ENCODE data around the gene EPHB1.

Gene EPHB1

GRCh38 chr3:135076341-135076740 lies 281.3 kb downstream of the EPHB1 start:
- no peak for DNase-seq (ENCODE audit: low read depth in 4 of 4, low spot score in 1 of 4)

GRCh38 chr3:135077186-135077585 lies 282.1 kb downstream of the EPHB1 start:
- no peak for DNase-seq (ENCODE audit: low read depth in 4 of 4, low spot score in 1 of 4)

GRCh38 chr3:135078283-135078682 lies 283.2 kb downstream of the EPHB1 start:
- DNase-seq (ENCODE audit: low read depth in 4 of 4, low spot score in 1 of 4): no peak

GRCh38 chr3:135079095-135079494 lies 284.0 kb downstream of the EPHB1 start:
- no peak for DNase-seq (ENCODE audit: low read depth in 4 of 4, low spot score in 1 of 4)

GRCh38 chr3:135081451-135081850 lies 286.4 kb downstream of the EPHB1 start:
- DNase-seq (ENCODE audit: low read depth in 4 of 4, low spot score in 1 of 4): no peak

GRCh38 chr3:135081856-135082434 lies 286.9 kb downstream of the EPHB1 start:
- DNase-seq (ENCODE audit: low read depth in 4 of 4, low spot score in 1 of 4): no peak

- no peak for DNase-seq (ENCODE audit: low read depth in 4 of 4, low spot score in 1 of 4)
Observed at GRCh38 chr3:135082706-135083105, 287.6 kb downstream of the EPHB1 start.

- no peak for DNase-seq (ENCODE audit: low read depth in 4 of 4, low spot score in 1 of 4)
Observed at GRCh38 chr3:135083179-135083578, 288.1 kb downstream of the EPHB1 start.

GRCh38 chr3:135083756-135084155 lies 288.7 kb downstream of the EPHB1 start:
- no peak for DNase-seq (ENCODE audit: low read depth in 4 of 4, low spot score in 1 of 4)

- DNase-seq (ENCODE audit: low read depth in 4 of 4, low spot score in 1 of 4): no peak
Observed at GRCh38 chr3:135084405-135084804, 289.3 kb downstream of the EPHB1 start.

GRCh38 chr3:135084976-135085375 lies 289.9 kb downstream of the EPHB1 start:
- no peak for DNase-seq (ENCODE audit: low read depth in 4 of 4, low spot score in 1 of 4)

GRCh38 chr3:135085652-135086436 lies 290.8 kb downstream of the EPHB1 start:
- DNase-seq (ENCODE audit: low read depth in 4 of 4, low spot score in 1 of 4): no peak

GRCh38 chr3:135087782-135088181 lies 292.7 kb downstream of the EPHB1 start:
- no peak for DNase-seq (ENCODE audit: low read depth in 4 of 4, low spot score in 1 of 4)

- no peak for DNase-seq (ENCODE audit: low read depth in 4 of 4, low spot score in 1 of 4)
Observed at GRCh38 chr3:135089451-135089850, 294.4 kb downstream of the EPHB1 start.

GRCh38 chr3:135090020-135090717 lies 295.1 kb downstream of the EPHB1 start:
- no peak for DNase-seq (ENCODE audit: low read depth in 4 of 4, low spot score in 1 of 4)

GRCh38 chr3:135091946-135092345 lies 296.9 kb downstream of the EPHB1 start:
- DNase-seq (ENCODE audit: low read depth in 4 of 4, low spot score in 1 of 4): no peak

- DNase-seq (ENCODE audit: low read depth in 4 of 4, low spot score in 1 of 4): no peak
Observed at GRCh38 chr3:135093121-135093520, 298.1 kb downstream of the EPHB1 start.

- no peak for DNase-seq (ENCODE audit: low read depth in 4 of 4, low spot score in 1 of 4)
Observed at GRCh38 chr3:135097276-135097946, 302.4 kb downstream of the EPHB1 start.

- DNase-seq (ENCODE audit: low read depth in 4 of 4, low spot score in 1 of 4): no peak
Observed at GRCh38 chr3:135099734-135100355, 304.8 kb downstream of the EPHB1 start.

- DNase-seq (ENCODE audit: low read depth in 4 of 4, low spot score in 1 of 4): no peak
Observed at GRCh38 chr3:135100366-135100765, 305.3 kb downstream of the EPHB1 start.

GRCh38 chr3:135103917-135104316 lies 308.9 kb downstream of the EPHB1 start:
- DNase-seq (ENCODE audit: low read depth in 4 of 4, low spot score in 1 of 4): no peak
